K562 (cell line): ENCODE data around the gene AKIRIN1. TPM values are rescaled to one million over a fixed set of nuclear protein-coding genes. Genes with fewer than 3 reads are reported as not detected.
A peak's percentile ranks its signal among the peaks of the same experiment; 100 is the strongest.

Source experiments
- ATAC-seq: fragments of 200-7000 bp; cut with Tn5 transposase; 3 replicates; pipeline ENCODE4 v1.9.1; 2020; ENCODE audit warnings: moderate library complexity
- BruUV-seq: library from RNA; stranded (reverse); fragments of 400-500 nt; replicated peaks from 2 replicates; lab custom pipeline; 2021; lab: Mats Ljungman, UMichigan
- CTCF ChIA-PET: fragments of 300-600 bp; formaldehyde crosslinking; extraction: SDS; loops from one replicate; lab custom pipeline; 2021; ENCODE audit warnings: low intra/inter-chr PET ratio; lab: Yijun Ruan, JAX
- POLR2A ChIA-PET: fragments of 300-600, 350-650 bp; sonication (Branson Sonifier 250); formaldehyde crosslinking; extraction: SDS; loops from one replicate; lab custom pipeline; 2021; ENCODE audit warnings: antibody characterized with exemption, inconsistent platforms; lab: Yijun Ruan, JAX
- DNase-seq, 4 experiments: peaks; one replicate each; pipeline versions ENCODE4 v3.0.0 to v3.0.0-alpha.2; 2011 to 2018; ENCODE audit warnings: low spot score in 3 of 4, mixed read lengths in 3 of 4; ENCODE audit errors: extremely low read depth in 1 of 4
- FAIRE-seq: peaks from 2 replicates; lab custom pipeline; 2011; peaks lifted over from hg19 to GRCh38; lab: Jason Lieb, UNC
- H2AFZ ChIP-seq: 2 replicates; pipeline ENCODE4 v1.6.0; 2011; ENCODE audit warnings: low read depth, low read length, control low read depth, inconsistent platforms
- H3K27ac ChIP-seq: fragments of 200-600 bp; 3 replicates; pipeline ENCODE4 v1.8.0; 2011; ENCODE audit warnings: low read depth, mild to moderate bottlenecking, control low read depth, inconsistent platforms, low read length, moderate library complexity, mixed read lengths; ENCODE audit errors: extremely low read depth
- H3K27me3 ChIP-seq, 2 experiments: fragments of 300-600 bp in 1 of 2; 2 replicates in 1 of 2; 3 replicates in 1 of 2; pipeline versions ENCODE4 v1.6.0 to v1.8.0; 2011; ENCODE audit warnings: inconsistent platforms in 2 of 2, low read length in 2 of 2, mild to moderate bottlenecking in 1 of 2, mixed read lengths in 1 of 2, moderate library complexity in 1 of 2; ENCODE audit not compliant: control insufficient read depth in 2 of 2, insufficient read depth in 2 of 2
- H3K36me3 ChIP-seq: fragments of 300-600 bp; 3 replicates; pipeline ENCODE4 v1.8.0; 2011; ENCODE audit warnings: mild to moderate bottlenecking, low read length, inconsistent platforms; ENCODE audit not compliant: control insufficient read depth, insufficient read depth
- H3K4me1 ChIP-seq, 2 experiments: fragments of 200-600 bp in 1 of 2; replicated peaks in 1 of 2; 2 replicates in 1 of 2; 3 replicates in 1 of 2; pipeline versions ENCODE4 v1.5.1 to v1.8.0; 2011; ENCODE audit warnings: inconsistent platforms in 2 of 2, low read length in 2 of 2, mild to moderate bottlenecking in 1 of 2, mixed read lengths in 1 of 2, moderate library complexity in 1 of 2; ENCODE audit not compliant: control insufficient read depth in 2 of 2, insufficient read depth in 2 of 2
- H3K4me2 ChIP-seq: 2 replicates; pipeline ENCODE4 v1.6.1; 2011; ENCODE audit warnings: low read length, control low read depth, inconsistent platforms, mixed read lengths; ENCODE audit not compliant: insufficient read depth
- H3K4me3 ChIP-seq: fragments of 200-600 bp; sonication (generic), shearing (Covaris generic); 2 replicates; pipeline ENCODE4 v1.5.1; 2016; ENCODE audit warnings: control low read depth, inconsistent platforms
- H3K79me2 ChIP-seq: fragments of 200-600 bp; 3 replicates; pipeline ENCODE4 v1.8.0; 2011; ENCODE audit warnings: low read length, inconsistent platforms; ENCODE audit not compliant: control insufficient read depth, insufficient read depth
- H3K9ac ChIP-seq, 2 experiments: 2 replicates each; pipeline versions ENCODE4 v1.6.0 to v1.6.1; 2011; ENCODE audit warnings: low read depth in 2 of 2, low read length in 2 of 2, control low read depth in 1 of 2, inconsistent platforms in 1 of 2, mild to moderate bottlenecking in 1 of 2, mixed read lengths in 1 of 2; ENCODE audit not compliant: insufficient read depth in 1 of 2
- H3K9me1 ChIP-seq: one replicate; pipeline ENCODE4 v1.6.0; 2011; ENCODE audit warnings: inconsistent platforms, mild to moderate bottlenecking, low read length, moderate library complexity; ENCODE audit not compliant: control insufficient read depth, insufficient read depth
- H3K9me3 ChIP-seq: replicated peaks from 2 replicates; pipeline ENCODE4 v1.5.1; 2011; ENCODE audit warnings: low read depth, low read length, inconsistent platforms; ENCODE audit not compliant: control insufficient read depth, insufficient read depth
- H4K20me1 ChIP-seq: replicated peaks from 2 replicates; pipeline ENCODE4 v1.6.1; 2011; ENCODE audit warnings: low read length, inconsistent platforms, mixed read lengths; ENCODE audit not compliant: control insufficient read depth, insufficient read depth
- CEBPB ChIP-seq: fragments of 450-650 bp; IDR thresholded peaks from 2 replicates; pipeline ENCODE4 v1.6.1; 2016; ENCODE audit warnings: missing genetic modification characterization, missing compliant biosample characterization
- CEBPG ChIP-seq, 3 experiments: fragments of 200-800 bp in 1 of 3; sonication (Bioruptor generic) in 1 of 3; sonication (generic) in 1 of 3; formaldehyde crosslinking in 1 of 3; IDR thresholded peaks in 2 of 3; conservative IDR thresholded peaks in 1 of 3; 2 replicates each; pipeline versions ENCODE4 v1.6.1 to v1.8.0; 2016 to 2022; ENCODE audit warnings: missing compliant biosample characterization in 2 of 3, missing genetic modification characterization in 2 of 3, mild to moderate bottlenecking in 1 of 3, missing genetic modification reagents in 1 of 3
- SMARCC2 ChIP-seq: fragments of 450-650 bp; IDR thresholded peaks from 2 replicates; pipeline ENCODE4 v1.6.1; 2017; ENCODE audit warnings: antibody characterized with exemption, moderate library complexity, mild to moderate bottlenecking, low read depth
- WGBS: fragments of 100-300 bp; shearing (Covaris generic); methylation state at CpG from one replicate; pipeline ENCODE4 v1.1.6; 2016; ENCODE audit warnings: low coverage, mixed read lengths; ENCODE audit not compliant: insufficient coverage; ENCODE audit errors: missing lambda C conversion rate; 5-methylcytosine and 5-hydroxymethylcytosine counted together
- in situ Hi-C: fragments of 300-500 bp; cut with MboI; formaldehyde crosslinking; loops from 4 replicates; pipeline ENCODE4 v1.15.0; 2018; ENCODE audit warnings: inconsistent platforms, mixed read lengths
- intact Hi-C: fragments of 100-400 bp; cut with micrococcal nuclease; formaldehyde crosslinking; loops from 2 replicates; pipeline ENCODE4 v1.14.2; 2022
- polyA plus RNA-seq, 8 experiments: library from polyadenylated mRNA; depleted of rRNA in 4 of 8; stranded (reverse) in 5 of 8; unstranded in 3 of 8; fragments of >200 nt; fragmentation: Nextera tagmentation in 2 of 8; fragmentation: Illumina TruSeq in 1 of 8; extraction: Ambion mirVana in 2 of 8; extraction: Trizol in 1 of 8; gene quantifications; 2 replicates each; pipeline versions ENCODE4 v1.2.1 to v1.2.3, GENCODE V29; 2011 to 2014; ENCODE audit warnings: inconsistent platforms in 1 of 8, missing spikeins in 1 of 8
- total RNA-seq, 7 experiments: library from RNA; depleted of rRNA in 6 of 7; stranded (reverse); fragments of >200 nt in 6 of 7; fragmentation: Illumina TruSeq in 2 of 7; extraction: Trizol in 2 of 7; gene quantifications; 2 replicates each; pipeline versions ENCODE4 v1.2.1 to v1.2.3, GENCODE V29; 2011 to 2021; ENCODE audit warnings: low replicate concordance in 1 of 7
- TF ChIP-seq, protein P1 (sequence below): IDR thresholded peaks from 2 replicates; pipeline ENCODE4 v1.6.1; 2012; ENCODE audit warnings: low read depth, low read length, improper control_type of control experiment, borderline replicate concordance
- TF ChIP-seq, protein P2 (sequence below): fragments of 450-650 bp; formaldehyde crosslinking; IDR thresholded peaks from 2 replicates; pipeline ENCODE4 v1.4.0; 2020; ENCODE audit warnings: mild to moderate bottlenecking, mixed read lengths

Gene AKIRIN1
- total and polyA plus RNA-seq, 9 of the 15 experiments (the other 6 are each of a cell fraction or from before 2014, with no cell fraction given): 11.5 to 139 (median 83.4) TPM

- ATAC-seq (peak; percentile 30; the same call in 1 of the 3 replicates), DNase-seq (no peak), FAIRE-seq (no peak)
- Histone ChIP-seq H3K4me2 (no peak overlapping the region), H3K9me3 (no peaks in the 10 kb centered on the region), H3K79me2 (peaks cover 73% of the 10 kb centered on the region), H3K4me1 (peaks cover 0 to 7% of the 10 kb centered on the region in 2 experiments; a peak in 3 of 5 replicates), H3K9me1 (peaks cover 8% of the 10 kb centered on the region), H3K27ac (no peak overlapping the region), H3K4me3 (no peak overlapping the region), H3K27me3 (no peaks in the 10 kb centered on the region), H3K36me3 (peaks cover 98% of the 10 kb centered on the region), H4K20me1 (peaks cover 12% of the 10 kb centered on the region), H3K9ac (no peak overlapping the region), H2AFZ (no peak overlapping the region)
- ChIA-PET CTCF (no interaction called here), POLR2A (interaction anchor here (0.6 to 2.9 kb wide), 5 partner anchors 10 to 1534 kb away, joined by 3 to 14 read pairs (median 3); partner anchors contain the start of genes NDUFS5 and ZNF684)
- in situ Hi-C loops: no loop called here
- intact Hi-C loops: no loop called here
- 39% methylated on average over 4 of the region's 4 CpGs for WGBS
- TF ChIP-seq CEBPB: peak; percentile 74
- no peak for TF ChIP-seq SMARCC2
- TF ChIP-seq CEBPG (CRISPR knock-in tag; IDR thresholded peaks at IDR 0.05): no peak
- peak in 1 of 2 experiments; percentile 59; a peak in 2 of 4 replicates for TF ChIP-seq CEBPG (tag; conservative IDR thresholded peaks at IDR 0.05 in 1 of 2, IDR thresholded peaks at IDR 0.05 in 1 of 2)
- TF ChIP-seq, protein P1, sequence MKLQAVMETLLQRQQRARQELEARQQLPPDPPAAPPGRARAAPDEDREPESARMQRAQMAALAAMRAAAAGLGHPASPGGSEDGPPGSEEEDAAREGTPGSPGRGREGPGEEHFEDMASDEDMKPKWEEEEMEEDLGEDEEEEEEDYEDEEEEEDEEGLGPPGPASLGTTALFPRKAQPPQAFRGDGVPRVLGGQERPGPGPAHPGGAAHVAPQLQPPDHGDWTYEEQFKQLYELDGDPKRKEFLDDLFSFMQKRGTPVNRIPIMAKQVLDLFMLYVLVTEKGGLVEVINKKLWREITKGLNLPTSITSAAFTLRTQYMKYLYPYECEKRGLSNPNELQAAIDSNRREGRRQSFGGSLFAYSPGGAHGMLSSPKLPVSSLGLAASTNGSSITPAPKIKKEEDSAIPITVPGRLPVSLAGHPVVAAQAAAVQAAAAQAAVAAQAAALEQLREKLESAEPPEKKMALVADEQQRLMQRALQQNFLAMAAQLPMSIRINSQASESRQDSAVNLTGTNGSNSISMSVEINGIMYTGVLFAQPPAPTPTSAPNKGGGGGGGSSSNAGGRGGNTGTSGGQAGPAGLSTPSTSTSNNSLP: no peak
- TF ChIP-seq, protein P2, sequence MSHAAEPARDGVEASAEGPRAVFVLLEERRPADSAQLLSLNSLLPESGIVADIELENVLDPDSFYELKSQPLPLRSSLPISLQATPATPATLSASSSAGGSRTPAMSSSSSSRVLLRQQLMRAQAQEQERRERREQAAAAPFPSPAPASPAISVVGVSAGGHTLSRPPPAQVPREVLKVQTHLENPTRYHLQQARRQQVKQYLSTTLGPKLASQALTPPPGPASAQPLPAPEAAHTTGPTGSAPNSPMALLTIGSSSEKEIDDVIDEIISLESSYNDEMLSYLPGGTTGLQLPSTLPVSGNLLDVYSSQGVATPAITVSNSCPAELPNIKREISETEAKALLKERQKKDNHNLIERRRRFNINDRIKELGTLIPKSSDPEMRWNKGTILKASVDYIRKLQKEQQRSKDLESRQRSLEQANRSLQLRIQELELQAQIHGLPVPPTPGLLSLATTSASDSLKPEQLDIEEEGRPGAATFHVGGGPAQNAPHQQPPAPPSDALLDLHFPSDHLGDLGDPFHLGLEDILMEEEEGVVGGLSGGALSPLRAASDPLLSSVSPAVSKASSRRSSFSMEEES (CRISPR knock-in tag): no peak
- no TSS peak for BruUV-seq
Measured at GRCh38 chr1:38997034-38997900, 6.2 kb downstream of the AKIRIN1 start.
